ENCODE results near the gene PRSS12.
"Not testable (repeated sequence)": the region's sequence is repeated elsewhere in the genome, so short reads cannot be mapped to it uniquely, and the experiment has no call there.

The PRSS12 gene

DNA sequence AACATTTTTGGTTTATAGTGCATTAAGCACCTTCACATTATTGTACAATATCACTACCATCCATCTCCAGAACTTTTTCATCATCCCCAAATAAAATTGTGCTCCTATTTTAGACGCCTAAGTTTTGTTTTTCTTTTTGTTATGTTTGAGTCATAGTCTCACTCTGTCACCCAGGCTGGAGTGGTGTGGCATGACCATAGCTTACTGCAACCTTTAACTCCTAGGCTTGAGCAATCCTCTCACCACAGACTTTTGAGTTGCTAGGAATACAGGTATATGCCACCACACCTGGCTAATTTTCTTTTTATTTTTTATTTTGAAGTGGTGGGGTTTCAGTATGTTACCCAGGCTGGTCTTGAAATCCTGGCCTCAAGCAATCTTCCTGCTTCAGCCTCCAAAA, 33.9 kb downstream of the PRSS12 start:
- DNase-seq (ENCODE audit: low spot score): no peak

DNA sequence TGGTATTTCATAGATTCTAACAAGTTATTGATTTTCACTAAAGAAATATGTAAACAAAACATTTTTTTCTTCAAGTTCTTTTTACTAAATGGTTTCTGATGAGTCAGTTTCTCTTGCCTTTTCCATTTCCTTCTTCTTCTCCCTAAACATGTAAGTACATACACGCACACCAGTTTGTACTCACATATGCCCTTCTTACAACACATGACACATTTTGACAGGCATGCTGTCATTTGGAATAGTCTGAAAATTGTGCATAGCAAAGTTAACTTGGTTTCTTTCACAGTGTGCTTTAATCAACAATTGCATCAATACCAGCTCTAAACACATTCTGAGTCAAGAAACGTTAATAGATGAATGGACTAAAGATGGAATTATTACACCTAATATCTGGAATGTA, 35.1 kb downstream of the PRSS12 start:
- DNase-seq (ENCODE audit: low spot score): no peak

DNA sequence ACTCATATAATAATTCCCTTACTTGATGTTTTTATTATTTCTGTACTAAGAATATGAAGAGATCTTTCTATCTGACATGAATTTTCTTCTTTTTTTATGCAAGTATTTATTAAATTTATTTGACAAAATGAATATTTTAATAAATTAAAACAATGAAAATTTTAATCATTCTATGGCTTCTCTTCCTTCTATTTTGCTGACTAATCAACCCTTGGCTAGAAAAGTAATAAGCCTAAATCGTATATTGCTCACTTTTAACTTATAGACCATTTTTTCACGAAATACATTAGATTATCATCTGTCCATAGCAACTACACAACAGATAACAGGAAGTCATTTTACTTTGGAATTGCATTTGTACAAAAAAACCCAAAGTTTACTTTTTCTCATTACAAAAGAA, 38.6 kb downstream of the PRSS12 start:
- DNase-seq (ENCODE audit: low spot score): no peak

DNA sequence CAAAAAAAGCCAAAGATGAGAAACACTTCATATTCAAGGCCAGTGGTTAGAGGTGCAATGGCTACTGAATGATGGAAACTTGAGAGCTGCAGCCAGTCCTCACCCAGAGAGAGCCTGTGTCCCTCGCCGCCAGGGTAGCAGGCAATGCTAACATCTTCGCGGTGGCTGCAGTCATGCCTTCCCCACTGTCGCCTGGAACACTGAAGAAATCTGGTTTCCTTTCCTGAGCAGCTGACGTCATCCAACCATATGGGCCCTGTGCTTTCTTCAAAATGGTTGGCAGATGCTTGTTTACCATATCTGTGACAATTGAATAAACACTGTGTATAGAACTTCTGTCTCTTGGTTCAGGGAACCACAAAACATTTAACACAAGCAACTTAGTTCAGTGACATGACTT, 39.7 kb downstream of the PRSS12 start:
- no peak for DNase-seq (ENCODE audit: low spot score)

DNA sequence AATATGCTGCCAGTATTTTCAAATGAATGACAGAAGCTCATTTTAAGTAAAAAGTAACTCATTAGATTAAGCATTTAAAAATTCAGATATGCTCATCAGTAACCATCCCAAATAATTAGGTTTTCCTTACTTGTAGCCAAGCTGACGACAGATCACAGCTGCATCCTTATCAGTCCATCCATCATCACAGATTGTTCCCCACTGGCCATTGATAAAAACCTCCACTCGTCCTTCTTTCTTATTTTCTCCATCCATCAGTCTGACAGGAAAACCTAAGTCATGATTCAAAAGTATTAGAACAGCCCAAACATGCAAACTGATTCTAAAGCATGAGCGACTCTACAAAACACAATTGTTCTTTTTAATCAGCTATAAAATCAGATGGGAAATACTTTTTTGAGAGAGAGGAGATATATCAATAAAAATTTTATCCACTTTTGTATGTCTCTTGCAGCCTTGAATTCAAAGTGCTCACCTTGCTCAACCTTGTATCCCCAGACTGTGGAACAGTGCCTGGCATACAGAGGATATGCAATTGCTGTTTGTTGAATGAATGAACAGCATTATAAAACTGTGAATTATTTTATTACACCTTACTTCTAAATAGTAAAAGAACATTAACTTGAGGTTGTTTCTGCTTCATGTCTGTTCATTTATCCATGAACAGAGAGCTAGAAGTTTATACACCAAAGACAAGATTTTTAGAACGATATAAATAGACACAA, 44.3 kb downstream of the PRSS12 start:
- no peak for DNase-seq (ENCODE audit: low spot score)

DNA sequence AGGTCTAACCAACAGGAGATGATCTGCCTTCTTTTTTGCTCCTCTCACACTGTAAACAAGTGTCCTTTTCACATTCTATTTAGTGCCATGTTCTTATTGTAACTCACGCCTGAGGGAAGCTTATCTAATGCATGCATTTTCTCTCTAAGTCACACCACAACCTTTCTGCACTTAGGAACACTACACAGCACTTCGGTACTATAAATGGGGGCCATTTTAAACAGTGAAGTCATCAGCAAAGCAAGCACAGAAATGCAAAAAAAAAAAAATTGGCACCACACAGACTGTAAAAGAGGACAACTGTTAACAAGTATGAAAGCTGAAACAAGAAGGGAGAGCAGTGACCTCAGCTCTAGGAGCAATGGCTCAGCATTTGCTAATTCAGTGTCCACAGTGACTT, 45.2 kb downstream of the PRSS12 start:
- DNase-seq (ENCODE audit: low spot score): no peak

DNA sequence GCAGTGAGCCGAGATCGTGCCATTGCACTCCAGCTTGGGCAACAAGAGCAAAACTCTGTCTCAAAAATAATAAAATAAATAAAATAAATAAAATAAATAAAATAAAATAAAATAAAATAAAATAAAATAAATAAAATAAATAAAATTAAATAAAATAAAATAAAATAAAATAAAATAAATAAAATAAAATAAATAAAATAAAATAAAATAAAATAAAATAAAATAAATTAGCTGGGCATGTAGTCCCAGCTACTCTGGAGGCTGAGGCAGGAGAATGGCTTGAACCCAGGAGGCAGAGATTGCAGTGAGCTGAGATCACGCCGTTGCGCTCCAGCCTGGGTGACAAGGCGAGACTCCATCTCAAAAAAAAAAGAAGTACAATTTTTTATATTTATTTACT, 53.2 kb downstream of the PRSS12 start:
- DNase-seq (ENCODE audit: low spot score): not testable (repeated sequence)

DNA sequence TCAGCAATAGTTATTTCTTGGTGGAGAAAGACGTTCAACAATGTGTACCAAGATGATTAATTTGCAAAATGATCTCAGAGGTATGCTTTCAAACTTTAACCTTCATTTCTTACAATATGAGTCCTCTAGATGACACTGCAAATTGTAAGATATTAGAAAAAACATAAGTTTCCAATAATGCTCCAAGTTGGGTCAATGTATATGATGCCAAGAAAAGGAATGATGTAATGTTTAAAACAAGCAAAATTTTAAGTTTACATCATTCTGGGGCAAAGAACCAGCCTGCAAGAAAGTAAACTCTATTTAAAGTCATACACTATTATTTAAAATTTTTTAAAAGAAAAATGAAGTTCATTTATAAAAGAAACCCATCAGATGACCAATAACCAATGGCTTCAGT, 56.1 kb downstream of the PRSS12 start:
- no peak for DNase-seq (ENCODE audit: low spot score)

DNA sequence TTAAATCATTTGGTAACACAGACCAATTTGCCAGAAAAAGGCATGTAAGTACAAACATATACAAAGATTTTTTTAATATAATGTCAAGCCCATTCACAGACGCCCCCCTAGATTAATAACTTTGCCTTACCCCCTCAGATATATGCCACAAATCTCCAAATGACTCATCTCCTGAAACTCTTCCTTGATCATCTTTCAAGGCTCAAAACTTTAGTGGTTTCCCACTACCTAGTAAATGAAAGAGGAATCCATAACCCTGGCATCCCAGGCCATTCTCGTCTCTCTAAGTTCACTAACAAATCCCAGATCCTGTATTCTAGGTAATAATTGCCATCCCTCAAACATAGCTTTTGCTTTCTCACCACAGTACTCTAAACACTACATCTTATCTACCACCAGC, 61.9 kb downstream of the PRSS12 start:
- DNase-seq (ENCODE audit: low spot score): no peak

DNA sequence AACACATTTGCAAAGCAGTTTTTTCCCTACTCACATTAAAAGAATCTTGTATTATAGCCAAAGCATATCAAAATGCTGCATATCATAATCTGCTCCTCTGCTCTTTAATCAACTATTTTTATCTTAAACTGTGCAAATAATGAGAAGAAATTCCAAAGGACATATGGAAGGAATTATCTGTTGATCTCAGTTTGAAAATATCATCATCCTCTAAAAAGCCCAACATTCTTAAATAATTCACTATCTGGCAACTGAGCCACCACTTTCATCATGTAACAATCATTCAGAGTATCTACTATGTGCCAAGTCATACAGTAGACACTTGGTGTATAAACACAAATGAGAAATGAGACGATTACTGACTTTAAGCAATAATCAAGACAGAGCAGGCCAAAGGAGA, 63.0 kb downstream of the PRSS12 start:
- DNase-seq (ENCODE audit: low spot score): no peak

DNA sequence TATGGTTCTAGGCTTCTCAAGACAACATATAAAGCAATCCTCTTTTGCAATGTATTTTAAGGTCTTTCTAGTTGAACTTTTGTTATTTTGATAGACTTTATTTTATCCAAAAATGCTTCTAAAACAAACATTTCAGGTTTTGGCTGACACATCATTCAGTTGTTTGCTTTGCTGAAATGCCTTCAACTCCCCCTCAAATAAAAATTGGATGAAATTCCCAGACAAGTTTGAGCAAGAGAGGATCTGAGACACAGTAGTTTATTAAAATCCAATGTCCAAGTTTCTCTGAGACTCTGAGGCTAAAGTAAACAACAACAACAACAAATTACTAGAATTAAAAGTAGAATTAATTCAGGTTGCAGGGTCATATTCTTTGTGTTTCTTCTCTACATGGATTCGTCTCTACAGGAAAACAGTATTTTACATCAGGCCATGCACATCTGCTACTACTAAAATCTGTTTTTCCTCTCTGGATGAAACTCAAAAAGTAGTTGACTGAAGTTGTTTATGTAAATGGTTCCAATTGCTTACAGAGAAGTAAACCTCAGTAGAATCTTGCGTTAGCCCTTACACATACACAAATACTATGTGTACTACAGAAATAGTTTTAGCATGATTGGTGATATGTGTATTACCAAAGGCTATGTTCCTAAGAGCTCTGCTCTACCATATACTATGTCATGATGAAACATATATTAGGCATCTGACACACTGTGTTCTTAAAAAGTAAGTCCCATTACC, 64.9 kb downstream of the PRSS12 start:
- DNase-seq (ENCODE audit: low spot score): no peak

DNA sequence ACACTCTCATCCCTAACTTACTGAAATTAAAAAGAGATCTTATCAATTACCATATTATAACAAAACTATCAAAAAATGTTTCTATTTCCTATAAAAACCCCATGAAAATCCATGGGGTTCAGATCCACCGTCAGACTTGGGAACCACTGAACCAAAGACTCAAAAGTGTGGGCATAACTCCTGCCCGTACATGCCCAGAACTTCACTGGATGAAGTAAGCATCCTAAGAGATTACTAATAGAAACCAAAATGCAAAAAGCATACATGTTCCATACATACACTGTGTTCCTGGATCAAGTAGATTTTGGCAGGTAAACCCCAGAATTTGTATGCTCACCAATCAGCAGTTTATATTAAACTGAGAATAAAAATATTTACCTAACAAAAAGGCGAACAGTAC, 66.1 kb downstream of the PRSS12 start:
- DNase-seq (ENCODE audit: low spot score): no peak

DNA sequence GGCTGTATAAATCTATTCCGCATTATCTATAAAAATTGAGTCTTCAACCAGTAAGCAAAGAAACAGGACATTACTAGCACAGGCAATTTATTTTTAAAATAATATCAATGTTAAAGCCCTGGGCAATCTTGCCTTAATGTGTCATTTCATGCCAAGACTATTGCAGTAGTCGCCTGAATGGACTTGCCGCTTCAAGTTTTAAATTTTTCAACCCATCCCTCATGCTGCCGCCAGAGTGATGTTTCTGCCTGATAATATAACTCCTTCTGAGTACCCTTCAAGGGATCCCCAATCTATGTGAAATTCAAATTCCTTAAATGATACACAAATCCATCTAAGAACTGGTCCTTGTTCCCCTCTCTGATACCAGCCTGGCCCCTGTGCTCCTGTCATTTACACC, 66.9 kb downstream of the PRSS12 start:
- DNase-seq (ENCODE audit: low spot score): no peak

DNA sequence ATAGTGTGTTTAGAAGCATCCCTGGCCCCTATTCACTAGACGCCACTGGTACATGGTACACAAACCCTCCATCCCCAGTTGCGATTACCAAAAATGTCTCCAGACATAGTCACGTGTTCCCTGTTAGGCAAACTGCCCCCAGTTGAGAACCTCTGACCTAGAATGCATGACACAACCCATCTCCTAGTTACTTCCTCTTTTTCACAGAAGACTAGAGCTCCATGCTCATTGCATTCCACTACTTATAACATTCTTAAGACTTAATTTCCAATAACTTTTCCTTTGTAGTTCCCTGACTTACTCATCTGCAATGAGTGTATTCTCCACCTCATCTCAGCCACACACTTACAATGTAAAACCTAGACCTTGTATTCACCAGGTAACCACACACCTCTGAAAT, 68.6 kb downstream of the PRSS12 start:
- DNase-seq (ENCODE audit: low spot score): no peak

DNA sequence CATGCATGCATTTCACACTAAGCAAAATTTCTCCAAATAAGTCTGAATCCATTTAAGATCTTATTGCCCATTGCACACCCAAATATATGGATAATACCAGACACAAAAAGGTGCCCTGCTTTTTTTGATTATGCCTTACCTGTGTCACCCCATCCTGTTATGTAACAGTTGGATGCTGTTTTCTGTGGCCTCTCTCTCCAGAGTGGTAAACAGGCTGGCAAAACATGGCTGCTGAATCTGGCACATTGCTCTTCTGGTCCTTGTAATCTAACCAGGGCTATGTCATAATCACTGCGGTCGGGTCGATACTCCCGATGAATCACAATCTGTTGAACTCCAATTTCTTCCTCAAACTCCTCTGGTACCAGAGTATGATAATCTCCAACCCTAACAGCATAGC, 70.1 kb downstream of the PRSS12 start:
- DNase-seq (ENCODE audit: low spot score): no peak

DNA sequence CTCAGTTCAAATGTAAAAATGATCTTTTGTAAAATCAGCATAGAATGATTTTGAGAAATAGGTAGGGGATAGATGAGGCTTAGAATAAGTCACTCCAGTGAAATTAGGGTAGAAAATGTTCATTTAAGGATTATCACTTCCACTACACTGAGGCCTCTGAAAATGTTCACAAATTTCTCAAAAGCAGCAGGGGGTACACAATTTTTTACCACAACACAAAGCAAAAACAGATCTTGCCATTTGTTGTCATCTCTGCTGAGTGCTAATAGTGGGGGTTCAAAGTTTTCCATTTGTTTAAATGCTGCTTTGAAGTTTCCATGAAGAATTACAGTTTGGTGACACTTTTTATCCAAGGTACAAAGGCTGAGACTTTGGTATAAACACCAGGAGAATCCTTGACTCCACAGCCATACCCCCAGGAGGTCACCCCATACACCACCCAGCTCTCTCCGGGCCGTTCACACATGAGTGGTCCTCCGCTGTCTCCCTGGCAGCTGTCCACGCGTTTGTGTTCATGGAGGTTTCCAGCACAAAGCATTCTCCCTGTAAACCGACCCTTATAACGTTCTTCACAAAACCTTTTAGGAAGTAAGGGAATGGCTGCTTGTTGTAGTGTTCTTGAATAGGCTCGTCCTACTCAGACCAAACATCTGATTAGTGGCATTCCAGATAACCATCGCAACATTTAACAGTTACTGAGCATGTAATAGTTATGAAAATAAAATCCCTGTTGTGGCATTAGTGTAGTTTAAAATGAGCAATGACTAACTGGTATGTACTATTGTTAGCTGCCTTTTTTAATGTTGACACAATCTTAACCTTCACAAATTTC, 71.0 kb downstream of the PRSS12 start:
- DNase-seq (ENCODE audit: low spot score): no peak

DNA sequence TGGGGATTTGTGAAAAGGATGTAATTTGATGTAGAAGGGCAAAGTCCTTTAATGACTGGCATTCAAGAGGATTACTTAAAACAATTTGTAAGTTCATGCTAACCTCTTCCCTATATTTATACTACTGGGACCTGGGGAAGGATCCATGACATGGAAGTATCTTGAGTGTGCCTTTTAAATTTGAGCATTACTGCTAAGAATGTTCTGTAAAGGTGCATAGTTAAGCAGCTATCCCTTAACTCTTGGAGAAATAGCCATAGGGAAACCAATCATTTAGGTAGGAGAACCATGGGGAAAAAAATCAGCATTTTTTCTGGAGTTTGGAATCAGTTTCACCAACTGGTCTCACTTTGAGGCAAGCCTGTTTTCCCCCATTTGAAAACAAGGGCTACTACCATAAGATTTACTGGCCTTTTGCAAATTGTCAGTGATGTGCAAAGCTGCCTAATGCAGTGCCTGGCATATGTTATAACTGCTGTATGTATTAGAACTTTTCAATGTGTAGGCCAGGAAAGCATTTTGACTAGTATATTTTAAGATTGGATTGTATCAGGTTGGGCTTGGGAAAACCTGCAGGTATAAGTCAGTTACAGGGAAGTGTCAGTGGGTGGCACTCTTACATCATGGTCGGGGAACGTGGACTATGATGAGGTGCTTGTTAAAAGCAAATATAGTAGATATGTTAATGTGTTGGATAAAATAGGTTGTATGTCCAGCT, 72.1 kb downstream of the PRSS12 start:
- DNase-seq (ENCODE audit: low spot score): peak; percentile 53

DNA sequence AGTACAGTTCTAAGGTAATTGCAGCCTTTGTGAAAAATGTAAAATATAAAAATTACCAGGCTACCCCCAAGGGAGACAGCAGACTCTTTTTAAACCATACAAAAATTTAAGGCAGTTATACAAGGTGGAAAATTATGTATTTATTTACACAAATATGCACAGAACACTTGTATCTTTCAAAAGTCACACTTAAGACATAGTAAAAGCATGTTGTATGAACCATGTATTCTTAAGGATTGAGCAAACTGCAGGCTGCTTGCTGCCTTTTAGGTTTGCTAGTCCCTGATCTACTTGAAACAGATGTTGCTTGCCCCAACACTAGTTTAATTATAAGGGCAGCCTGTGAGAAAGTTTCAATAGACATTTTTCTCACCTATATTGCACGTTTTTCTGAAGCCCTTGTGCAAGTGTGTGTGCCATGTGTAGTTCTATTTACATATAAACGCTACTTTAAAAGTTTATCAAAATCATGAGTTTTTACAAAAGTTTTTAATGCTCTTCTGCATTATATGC, 72.8 kb downstream of the PRSS12 start:
- DNase-seq (ENCODE audit: low spot score): no peak

DNA sequence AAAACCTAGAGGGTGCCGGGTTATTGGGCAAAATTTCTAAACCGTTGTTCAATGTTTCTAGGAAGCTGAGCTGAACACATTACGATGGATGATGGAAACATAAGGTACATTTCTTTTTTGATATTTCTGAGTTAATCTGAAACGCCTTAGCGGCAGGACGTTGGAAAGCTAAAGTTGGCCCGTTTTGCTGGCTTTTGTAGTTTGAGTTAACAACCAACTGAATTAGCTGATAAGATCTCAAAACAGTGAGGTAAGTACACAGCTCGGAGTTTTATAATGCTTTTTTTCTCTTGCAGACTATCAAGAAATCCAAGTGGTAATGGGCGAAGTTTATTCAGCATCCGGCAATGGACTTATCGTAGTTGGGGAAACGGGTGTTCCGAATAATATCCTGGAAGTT, 73.5 kb downstream of the PRSS12 start:
- no peak for DNase-seq (ENCODE audit: low spot score)

DNA sequence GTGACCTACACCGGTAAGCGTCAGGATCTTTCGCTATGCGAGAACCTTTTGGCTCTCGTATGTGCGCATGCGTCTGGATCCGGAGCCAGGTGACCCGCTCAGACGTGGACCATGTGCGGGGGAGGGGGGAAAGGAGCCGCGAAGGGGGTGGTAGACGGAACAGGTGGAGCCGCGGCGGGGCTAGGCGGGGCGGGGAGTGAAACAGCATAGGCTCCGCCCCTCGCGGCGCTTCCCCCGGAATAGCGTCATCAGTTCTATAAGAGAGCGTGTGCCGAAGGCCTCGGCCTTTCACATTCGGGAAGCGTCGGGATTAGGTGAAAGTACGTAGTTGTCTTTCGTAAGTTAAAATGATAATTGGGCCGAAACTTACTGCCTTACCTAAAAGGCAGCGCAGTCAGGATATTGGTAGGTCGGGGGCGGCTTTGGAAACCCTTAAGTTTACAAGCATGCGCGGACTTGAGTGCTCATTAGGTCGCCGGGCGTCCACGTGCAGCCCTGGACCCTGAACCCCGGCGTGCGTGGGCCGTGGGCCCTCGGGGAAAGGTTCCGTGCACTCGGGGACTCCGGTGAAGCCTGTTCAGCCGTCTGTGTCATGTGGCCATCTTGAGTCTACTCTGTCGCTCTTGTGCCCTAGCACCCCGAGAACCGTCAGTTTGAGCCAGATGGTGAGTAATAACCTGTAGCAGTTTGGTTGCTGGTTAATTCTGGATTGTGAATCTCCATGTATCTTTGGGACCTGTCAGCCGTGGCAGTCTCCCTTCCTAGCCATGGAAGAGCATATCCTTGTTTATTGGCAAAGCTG, 74.1 kb downstream of the PRSS12 start:
- peak; percentile 96 for DNase-seq (ENCODE audit: low spot score)

DNA sequence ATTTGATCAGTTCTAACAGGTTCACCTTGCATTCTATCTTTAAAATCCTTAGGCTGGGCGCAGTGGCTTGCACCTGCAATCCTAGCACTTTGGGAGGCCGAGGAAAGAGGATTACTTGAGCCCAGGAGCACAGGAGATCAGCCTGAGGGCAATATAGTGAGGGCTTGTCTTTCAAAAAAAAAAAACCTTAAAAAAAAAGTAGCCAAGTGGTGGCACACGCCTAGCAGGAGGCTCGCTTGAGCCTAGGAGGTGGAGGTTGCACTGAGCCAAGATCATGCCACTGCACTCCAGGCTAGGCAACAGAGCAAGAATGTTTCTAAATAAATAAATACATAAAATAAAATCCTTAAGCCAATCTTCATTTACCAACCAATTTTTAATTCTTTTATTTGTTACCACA, 75.6 kb downstream of the PRSS12 start:
- no peak for DNase-seq (ENCODE audit: low spot score)
